HG02610 (cell line): ENCODE data around the gene NAGS.
"Not testable (repeated sequence)": the region's sequence is repeated elsewhere in the genome, so short reads cannot be mapped to it uniquely, and the experiment has no call there.

ENCODE experiments used
- ATAC-seq: cut with Tn5 transposase; IDR thresholded peaks from one replicate; pipeline ENCODE4 v1.9.1; 2021; ENCODE audit warnings: mild to moderate bottlenecking, moderate library complexity; ENCODE audit not compliant: unreplicated experiment

NAGS gene

DNA sequence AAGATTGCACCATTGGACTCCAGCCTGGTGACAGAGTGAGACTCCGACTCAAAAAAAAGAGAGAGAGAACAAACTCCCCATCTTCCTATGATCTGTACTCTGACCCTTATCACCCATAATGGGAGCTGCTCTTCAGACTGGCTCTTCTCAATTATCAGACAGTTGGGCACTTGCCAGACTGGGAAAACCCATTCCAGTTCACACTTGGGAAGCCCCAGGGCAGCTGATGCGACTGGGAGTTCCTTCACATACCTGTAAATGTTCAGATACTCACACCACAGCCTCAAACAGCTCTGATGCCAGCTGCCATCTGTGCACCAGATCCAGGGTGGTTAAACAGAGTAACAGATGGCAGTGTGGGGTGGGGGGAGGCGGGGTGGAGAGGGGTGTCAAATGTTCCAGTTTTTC, 34.2 kb downstream of the NAGS start:
- ATAC-seq = no peak

- no peak for ATAC-seq
Observed at GRCh38 chr17:44039829-44040635, 35.6 kb downstream of the NAGS start.

- no peak for ATAC-seq
Observed at GRCh38 chr17:44043272-44043696, 38.9 kb downstream of the NAGS start.

DNA sequence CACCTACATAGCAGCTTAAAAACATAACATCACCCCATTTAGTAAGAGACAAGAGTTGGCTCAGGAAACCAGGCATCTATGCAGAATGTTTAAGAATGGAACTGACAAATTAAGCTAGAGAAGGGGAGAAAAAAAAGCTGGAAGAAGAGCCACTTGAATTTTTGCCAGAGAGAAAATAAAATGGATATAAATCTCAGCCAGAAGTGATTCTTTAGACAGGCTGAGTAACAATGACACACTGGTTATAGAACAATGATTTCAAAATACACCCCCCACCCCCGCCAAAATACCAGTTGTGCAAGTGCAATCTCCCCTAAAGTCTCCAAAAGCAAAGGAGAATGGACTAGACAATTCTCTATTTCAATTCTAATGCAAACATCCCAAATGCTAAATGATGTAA, 39.6 kb downstream of the NAGS start:
- ATAC-seq = no peak

DNA sequence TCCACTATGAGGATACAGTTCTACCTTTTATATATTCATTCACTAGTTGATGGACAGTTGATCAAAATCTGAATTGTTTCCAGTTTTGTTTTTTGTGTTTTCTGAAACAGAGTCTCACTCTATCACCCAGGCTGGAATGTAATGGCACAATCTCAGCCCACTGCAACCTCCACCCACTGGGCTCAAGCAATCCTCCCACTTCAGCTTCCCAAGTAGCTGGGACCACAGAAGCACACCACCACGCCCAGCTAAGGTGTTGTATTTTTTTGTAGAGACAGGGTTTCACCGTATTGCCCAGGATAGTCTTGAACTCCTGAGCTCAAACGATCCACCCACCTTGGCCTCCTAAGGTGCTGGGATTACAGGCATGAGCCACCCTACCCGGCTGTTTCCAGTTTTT, 41.1 kb downstream of the NAGS start:
- no peak for ATAC-seq

DNA sequence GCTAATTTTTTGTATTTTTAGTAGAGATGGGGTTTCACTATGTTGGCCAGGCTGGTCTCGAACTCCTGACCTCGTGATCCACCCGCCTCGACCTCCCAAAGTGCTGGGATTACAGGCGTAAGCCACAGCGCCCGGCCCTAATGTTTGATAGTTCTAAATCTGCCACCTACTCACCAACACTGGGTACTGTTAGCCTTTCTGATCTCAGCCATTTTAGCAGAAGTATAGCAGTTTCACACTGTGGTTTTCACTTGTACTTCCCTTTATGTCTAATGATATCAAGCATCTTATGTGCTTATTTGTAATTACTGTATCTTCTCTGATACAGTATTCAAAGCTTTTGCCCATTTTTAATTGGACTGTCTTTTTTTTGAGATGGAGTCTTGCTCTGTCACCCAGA, 42.5 kb downstream of the NAGS start:
- not testable (repeated sequence) for ATAC-seq

- ATAC-seq = no peak
Observed at GRCh38 chr17:44049294-44050060, 45.1 kb downstream of the NAGS start.

GRCh38 chr17:44053125-44053872, 48.9 kb downstream of the NAGS start:
- ATAC-seq = no peak
